HepG2 (cell line): Measurements from ENCODE around the gene CLEC18A. TPM values are rescaled to one million over a fixed set of nuclear protein-coding genes. Genes with fewer than 3 reads are reported as not detected.

ENCODE experiments used
- ATAC-seq: fragments of 200-7000 bp; cut with Tn5 transposase; 3 replicates; pipeline ENCODE4 v1.9.1; 2020; ENCODE audit warnings: mild to moderate bottlenecking, moderate library complexity
- BruUV-seq: library from RNA; stranded (reverse); fragments of 400-500 nt; replicated peaks from 2 replicates; lab custom pipeline; 2021; lab: Mats Ljungman, UMichigan
- CTCF ChIA-PET: fragments of 300-600 bp; formaldehyde crosslinking; extraction: SDS; loops from one replicate; lab custom pipeline; 2021; ENCODE audit warnings: low total read pairs, inconsistent platforms, low intra/inter-chr PET ratio; lab: Yijun Ruan, JAX
- POLR2A ChIA-PET: fragments of 350-600 bp; sonication (Branson Sonifier 250); formaldehyde crosslinking; loops from one replicate; lab custom pipeline; 2020; ENCODE audit warnings: antibody characterized with exemption, inconsistent platforms; lab: Yijun Ruan, JAX
- DNase-seq: peaks from one replicate; pipeline ENCODE4 v3.0.0-alpha.2; 2015; ENCODE audit warnings: low spot score
- FAIRE-seq: peaks from 3 replicates; lab custom pipeline; 2011; peaks lifted over from hg19 to GRCh38; lab: Jason Lieb, UNC
- H2AFZ ChIP-seq: one replicate; pipeline ENCODE4 v1.6.1; 2011; ENCODE audit warnings: low read length, inconsistent platforms
- H3K27ac ChIP-seq: fragments of 300-600 bp; 3 replicates; pipeline ENCODE4 v1.8.0; 2011; ENCODE audit warnings: mixed run types, mild to moderate bottlenecking, mixed read lengths, low read length, inconsistent platforms; ENCODE audit not compliant: insufficient read depth; ENCODE audit errors: extremely low read length
- H3K27me3 ChIP-seq, 2 experiments: fragments of 200-600 bp in 1 of 2; 2 replicates in 1 of 2; 3 replicates in 1 of 2; pipeline versions ENCODE4 v1.6.0 to v1.8.0; 2011; ENCODE audit warnings: low read length in 2 of 2, mild to moderate bottlenecking in 2 of 2, moderate library complexity in 2 of 2, inconsistent platforms in 1 of 2; ENCODE audit not compliant: insufficient read depth in 2 of 2, control insufficient read depth in 1 of 2
- H3K36me3 ChIP-seq, 2 experiments: fragments of 200-600 bp in 1 of 2; replicated peaks in 1 of 2; 2 replicates in 1 of 2; 3 replicates in 1 of 2; pipeline versions ENCODE4 v1.5.1 to v1.8.0; 2011; ENCODE audit warnings: low read length in 2 of 2, inconsistent platforms in 1 of 2; ENCODE audit not compliant: insufficient read depth in 2 of 2, control insufficient read depth in 1 of 2
- H3K4me1 ChIP-seq: 2 replicates; pipeline ENCODE4 v1.5.1; 2012; ENCODE audit warnings: low read length, inconsistent platforms; ENCODE audit not compliant: insufficient read depth
- H3K4me2 ChIP-seq: 2 replicates; pipeline ENCODE4 v1.6.0; 2011; ENCODE audit warnings: low read depth, low read length, inconsistent platforms
- H3K4me3 ChIP-seq, 3 experiments: fragments of 200-600 bp in 1 of 3; sonication (generic), shearing (Covaris generic) in 1 of 3; replicated peaks in 1 of 3; 2 replicates each; pipeline ENCODE4 v1.5.1; 2011 to 2016; ENCODE audit warnings: low read length in 3 of 3, inconsistent platforms in 2 of 3, low read depth in 2 of 3, mild to moderate bottlenecking in 2 of 3, control low read depth in 1 of 3, mixed read lengths in 1 of 3; ENCODE audit not compliant: insufficient read depth in 1 of 3
- H3K79me2 ChIP-seq: one replicate; pipeline ENCODE4 v1.6.1; 2011; ENCODE audit warnings: low read length, inconsistent platforms; ENCODE audit not compliant: insufficient read depth
- H3K9ac ChIP-seq: 2 replicates; pipeline ENCODE4 v1.6.0; 2011; ENCODE audit warnings: mild to moderate bottlenecking, low read depth, low read length, inconsistent platforms; ENCODE audit not compliant: insufficient read depth
- H3K9me3 ChIP-seq: 2 replicates; pipeline ENCODE4 v1.5.1; 2012; ENCODE audit warnings: mild to moderate bottlenecking, low read length
- H4K20me1 ChIP-seq: 2 replicates; pipeline ENCODE4 v1.6.0; 2011; ENCODE audit warnings: inconsistent platforms, mild to moderate bottlenecking, low read length, moderate library complexity; ENCODE audit not compliant: insufficient read depth
- HNRNPL ChIP-seq: fragments of 200-400 bp; formaldehyde crosslinking; IDR thresholded peaks from 2 replicates; pipeline ENCODE4 v1.6.1; 2017; ENCODE audit warnings: mild to moderate bottlenecking, low read depth, low read length
- REL ChIP-seq: sonication (generic); formaldehyde crosslinking; conservative IDR thresholded peaks from 2 replicates; pipeline ENCODE4 v1.8.0; 2022; ENCODE audit warnings: mild to moderate bottlenecking, missing genetic modification reagents, moderate library complexity
- TCF12 ChIP-seq, 2 experiments: fragments of 450-650 bp in 1 of 2; sonication (generic) in 1 of 2; formaldehyde crosslinking in 1 of 2; IDR thresholded peaks; 2 replicates each; pipeline versions ENCODE4 v1.6.1 to v1.8.0; 2017 to 2022; ENCODE audit warnings: antibody characterized with exemption in 1 of 2, mild to moderate bottlenecking in 1 of 2, missing genetic modification reagents in 1 of 2, moderate library complexity in 1 of 2
- ZC3H13 ChIP-seq: sonication (generic); formaldehyde crosslinking; IDR thresholded peaks from 2 replicates; pipeline ENCODE4 v1.8.1; 2023; ENCODE audit warnings: mild to moderate bottlenecking, missing genetic modification reagents, moderate library complexity
- ZNF546 ChIP-seq: sonication (generic); formaldehyde crosslinking; conservative IDR thresholded peaks from 2 replicates; pipeline ENCODE4 v1.8.1; 2023; ENCODE audit warnings: mild to moderate bottlenecking, missing genetic modification reagents
- WGBS: methylation state at CpG from one replicate; pipeline ENCODE4 v1.1.6; 2017; ENCODE audit warnings: low lambda C conversion rate; 5-methylcytosine and 5-hydroxymethylcytosine counted together
- in situ Hi-C: cut with HindIII; loops from 2 replicates; pipeline ENCODE4 v1.10.0; 2017; ENCODE audit warnings: low pct_unique_long_range_greater_than_20kb; ENCODE audit not compliant: extremely low pct_ligation_motif_present
- intact Hi-C: fragments of 100-400 bp; cut with micrococcal nuclease; formaldehyde crosslinking; loops from one replicate; pipeline ENCODE4 v1.10.0; 2022; ENCODE audit not compliant: unreplicated experiment
- polyA plus RNA-seq, 8 experiments: library from polyadenylated mRNA; depleted of rRNA in 3 of 8; stranded (reverse) in 7 of 8; unstranded in 1 of 8; fragments of >200 nt; fragmentation: Illumina TruSeq in 4 of 8; extraction: Trizol in 4 of 8; gene quantifications; 2 replicates each; pipeline versions ENCODE4 v1.2.1 to v1.2.3, GENCODE V29; 2011 to 2016; ENCODE audit warnings: low read depth in 4 of 8, missing spikeins in 1 of 8, mixed read lengths in 1 of 8; ENCODE audit not compliant: insufficient read depth in 1 of 8
- total RNA-seq, 5 experiments: library from RNA; depleted of rRNA; stranded (reverse); fragments of >200 nt; fragmentation: Illumina TruSeq; extraction: Trizol; gene quantifications; 2 replicates each; pipeline ENCODE4 v1.2.3, GENCODE V29; 2016; ENCODE audit warnings: low read depth in 1 of 5
- TF ChIP-seq, protein P1 (sequence below): sonication (generic); formaldehyde crosslinking; IDR thresholded peaks from 2 replicates; pipeline ENCODE4 v1.4.0; 2020; ENCODE audit warnings: missing genetic modification reagents, borderline replicate concordance
- TF ChIP-seq, protein P2 (sequence below): sonication (generic); formaldehyde crosslinking; IDR thresholded peaks from 2 replicates; pipeline ENCODE4 v1.4.0; 2020; ENCODE audit warnings: missing genetic modification reagents
- TF ChIP-seq, protein P3 (sequence below): sonication (generic); formaldehyde crosslinking; IDR thresholded peaks from 2 replicates; pipeline ENCODE4 v1.5.1; 2020; ENCODE audit warnings: mild to moderate bottlenecking, moderate library complexity, missing genetic modification reagents
- TF ChIP-seq, protein P4 (sequence below): sonication (generic); formaldehyde crosslinking; conservative IDR thresholded peaks from 2 replicates; pipeline ENCODE4 v1.8.1; 2023; ENCODE audit warnings: missing genetic modification reagents
- TF ChIP-seq, protein P5 (sequence below): sonication (generic); formaldehyde crosslinking; IDR thresholded peaks from 2 replicates; pipeline ENCODE4 v1.4.0; 2020; ENCODE audit warnings: mild to moderate bottlenecking, missing genetic modification reagents
- TF ChIP-seq, protein P6 (sequence below): sonication (generic); formaldehyde crosslinking; IDR thresholded peaks from 2 replicates; pipeline ENCODE4 v1.4.0; 2020; ENCODE audit warnings: missing genetic modification reagents

CLEC18A gene
- total and polyA plus RNA-seq, 2 of the 13 experiments (the other 11 are each of a cell fraction or from before 2014, with no cell fraction given) = 0.22 to 0.42 TPM

DNA sequence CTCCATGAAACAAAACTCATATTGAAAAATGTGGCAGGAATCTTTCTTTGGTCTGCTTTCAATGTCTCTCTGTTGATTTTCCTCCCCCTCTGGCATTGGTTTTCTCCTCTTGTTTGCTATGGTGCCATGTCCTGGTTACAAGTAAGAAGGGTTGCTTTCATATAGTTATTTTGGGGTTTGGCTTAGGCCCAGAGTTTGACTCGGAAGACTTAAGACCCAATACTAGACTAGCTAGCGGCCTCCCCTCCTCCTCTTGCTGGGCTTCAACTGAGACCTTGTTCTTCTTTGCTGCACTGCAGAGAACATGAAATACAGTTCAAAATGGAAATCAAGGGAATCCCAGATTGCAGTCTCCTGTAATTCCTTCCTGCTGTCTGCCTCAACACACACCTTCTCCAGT, 30.0 kb upstream of the CLEC18A start:
- POLR2A ChIA-PET = no interaction called here
- H3K9ac ChIP-seq = no peak overlapping the region
- WGBS = 91% methylated on average over 2 of the region's 2 CpGs
- no peaks in the 10 kb centered on the region for H3K79me2 ChIP-seq
- no peaks in the 10 kb centered on the region for H4K20me1 ChIP-seq
- no peak overlapping the region for H2AFZ ChIP-seq
- H3K27me3 ChIP-seq = no peaks in the 10 kb centered on the region
- no peak overlapping the region for H3K27ac ChIP-seq
- no peak overlapping the region for H3K4me3 ChIP-seq
- CTCF ChIA-PET = no interaction called here
- H3K4me2 ChIP-seq = no peak overlapping the region
- in situ Hi-C loops (no loop called here), intact Hi-C loops (no loop called here)
- H3K9me3 ChIP-seq = no peaks in the 10 kb centered on the region
- no peak for FAIRE-seq
- no peak for ATAC-seq
- DNase-seq = no peak
- H3K4me1 ChIP-seq = peaks cover 20% of the 10 kb centered on the region
- peaks cover 4 to 7% of the 10 kb centered on the region in 2 experiments; a peak in 2 of 5 replicates for H3K36me3 ChIP-seq
- no TSS peak for BruUV-seq
- TF ChIP-seq TCF12 (IDR thresholded peaks at IDR 0.05) = no peak
- TF ChIP-seq TCF12 (CRISPR knock-in tag; IDR thresholded peaks at IDR 0.05) = no peak
- TF ChIP-seq, protein P1, sequence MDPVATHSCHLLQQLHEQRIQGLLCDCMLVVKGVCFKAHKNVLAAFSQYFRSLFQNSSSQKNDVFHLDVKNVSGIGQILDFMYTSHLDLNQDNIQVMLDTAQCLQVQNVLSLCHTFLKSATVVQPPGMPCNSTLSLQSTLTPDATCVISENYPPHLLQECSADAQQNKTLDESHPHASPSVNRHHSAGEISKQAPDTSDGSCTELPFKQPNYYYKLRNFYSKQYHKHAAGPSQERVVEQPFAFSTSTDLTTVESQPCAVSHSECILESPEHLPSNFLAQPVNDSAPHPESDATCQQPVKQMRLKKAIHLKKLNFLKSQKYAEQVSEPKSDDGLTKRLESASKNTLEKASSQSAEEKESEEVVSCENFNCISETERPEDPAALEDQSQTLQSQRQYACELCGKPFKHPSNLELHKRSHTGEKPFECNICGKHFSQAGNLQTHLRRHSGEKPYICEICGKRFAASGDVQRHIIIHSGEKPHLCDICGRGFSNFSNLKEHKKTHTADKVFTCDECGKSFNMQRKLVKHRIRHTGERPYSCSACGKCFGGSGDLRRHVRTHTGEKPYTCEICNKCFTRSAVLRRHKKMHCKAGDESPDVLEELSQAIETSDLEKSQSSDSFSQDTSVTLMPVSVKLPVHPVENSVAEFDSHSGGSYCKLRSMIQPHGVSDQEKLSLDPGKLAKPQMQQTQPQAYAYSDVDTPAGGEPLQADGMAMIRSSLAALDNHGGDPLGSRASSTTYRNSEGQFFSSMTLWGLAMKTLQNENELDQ = no peak
- TF ChIP-seq, protein P2, sequence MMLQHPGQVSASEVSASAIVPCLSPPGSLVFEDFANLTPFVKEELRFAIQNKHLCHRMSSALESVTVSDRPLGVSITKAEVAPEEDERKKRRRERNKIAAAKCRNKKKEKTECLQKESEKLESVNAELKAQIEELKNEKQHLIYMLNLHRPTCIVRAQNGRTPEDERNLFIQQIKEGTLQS = no peak
- TF ChIP-seq, protein P3, sequence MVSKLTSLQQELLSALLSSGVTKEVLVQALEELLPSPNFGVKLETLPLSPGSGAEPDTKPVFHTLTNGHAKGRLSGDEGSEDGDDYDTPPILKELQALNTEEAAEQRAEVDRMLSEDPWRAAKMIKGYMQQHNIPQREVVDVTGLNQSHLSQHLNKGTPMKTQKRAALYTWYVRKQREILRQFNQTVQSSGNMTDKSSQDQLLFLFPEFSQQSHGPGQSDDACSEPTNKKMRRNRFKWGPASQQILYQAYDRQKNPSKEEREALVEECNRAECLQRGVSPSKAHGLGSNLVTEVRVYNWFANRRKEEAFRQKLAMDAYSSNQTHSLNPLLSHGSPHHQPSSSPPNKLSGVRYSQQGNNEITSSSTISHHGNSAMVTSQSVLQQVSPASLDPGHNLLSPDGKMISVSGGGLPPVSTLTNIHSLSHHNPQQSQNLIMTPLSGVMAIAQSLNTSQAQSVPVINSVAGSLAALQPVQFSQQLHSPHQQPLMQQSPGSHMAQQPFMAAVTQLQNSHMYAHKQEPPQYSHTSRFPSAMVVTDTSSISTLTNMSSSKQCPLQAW (CRISPR knock-in tag) = no peak
- no peak for TF ChIP-seq ZC3H13 (CRISPR knock-in tag)
- TF ChIP-seq, protein P4, sequence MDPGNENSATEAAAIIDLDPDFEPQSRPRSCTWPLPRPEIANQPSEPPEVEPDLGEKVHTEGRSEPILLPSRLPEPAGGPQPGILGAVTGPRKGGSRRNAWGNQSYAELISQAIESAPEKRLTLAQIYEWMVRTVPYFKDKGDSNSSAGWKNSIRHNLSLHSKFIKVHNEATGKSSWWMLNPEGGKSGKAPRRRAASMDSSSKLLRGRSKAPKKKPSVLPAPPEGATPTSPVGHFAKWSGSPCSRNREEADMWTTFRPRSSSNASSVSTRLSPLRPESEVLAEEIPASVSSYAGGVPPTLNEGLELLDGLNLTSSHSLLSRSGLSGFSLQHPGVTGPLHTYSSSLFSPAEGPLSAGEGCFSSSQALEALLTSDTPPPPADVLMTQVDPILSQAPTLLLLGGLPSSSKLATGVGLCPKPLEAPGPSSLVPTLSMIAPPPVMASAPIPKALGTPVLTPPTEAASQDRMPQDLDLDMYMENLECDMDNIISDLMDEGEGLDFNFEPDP (CRISPR knock-in tag) = no peak
- no peak for TF ChIP-seq ZNF546 (CRISPR knock-in tag)
- no peak for TF ChIP-seq HNRNPL
- TF ChIP-seq, protein P5, sequence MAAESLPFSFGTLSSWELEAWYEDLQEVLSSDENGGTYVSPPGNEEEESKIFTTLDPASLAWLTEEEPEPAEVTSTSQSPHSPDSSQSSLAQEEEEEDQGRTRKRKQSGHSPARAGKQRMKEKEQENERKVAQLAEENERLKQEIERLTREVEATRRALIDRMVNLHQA = no peak
- TF ChIP-seq, protein P6, sequence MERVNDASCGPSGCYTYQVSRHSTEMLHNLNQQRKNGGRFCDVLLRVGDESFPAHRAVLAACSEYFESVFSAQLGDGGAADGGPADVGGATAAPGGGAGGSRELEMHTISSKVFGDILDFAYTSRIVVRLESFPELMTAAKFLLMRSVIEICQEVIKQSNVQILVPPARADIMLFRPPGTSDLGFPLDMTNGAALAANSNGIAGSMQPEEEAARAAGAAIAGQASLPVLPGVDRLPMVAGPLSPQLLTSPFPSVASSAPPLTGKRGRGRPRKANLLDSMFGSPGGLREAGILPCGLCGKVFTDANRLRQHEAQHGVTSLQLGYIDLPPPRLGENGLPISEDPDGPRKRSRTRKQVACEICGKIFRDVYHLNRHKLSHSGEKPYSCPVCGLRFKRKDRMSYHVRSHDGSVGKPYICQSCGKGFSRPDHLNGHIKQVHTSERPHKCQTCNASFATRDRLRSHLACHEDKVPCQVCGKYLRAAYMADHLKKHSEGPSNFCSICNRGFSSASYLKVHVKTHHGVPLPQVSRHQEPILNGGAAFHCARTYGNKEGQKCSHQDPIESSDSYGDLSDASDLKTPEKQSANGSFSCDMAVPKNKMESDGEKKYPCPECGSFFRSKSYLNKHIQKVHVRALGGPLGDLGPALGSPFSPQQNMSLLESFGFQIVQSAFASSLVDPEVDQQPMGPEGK (CRISPR knock-in tag) = no peak
- TF ChIP-seq REL (CRISPR knock-in tag) = no peak
